Right atrium auricular region (tissue), 2 donors: ENCODE results near the gene PAGE3. TPM values are rescaled to one million over a fixed set of nuclear protein-coding genes. Genes with fewer than 3 reads are reported as not detected.

ENCODE experiments used
- DNase-seq: peaks from one replicate; pipeline ENCODE4 v3.0.0-alpha.2; 2019; ENCODE audit warnings: low spot score
- H3K27ac ChIP-seq, 2 donors: fragments of 200-600 bp; sonication (generic); 1 replicate in 1 of 2; 2 replicates in 1 of 2; pipeline ENCODE4 v1.5.1; 2016 to 2019
- H3K27me3 ChIP-seq, 2 donors: fragments of 200-600 bp; sonication (generic); one replicate each; pipeline versions ENCODE4 v1.5.1 to v1.6.0; 2017 to 2019
- H3K36me3 ChIP-seq: fragments of 200-600 bp; sonication (generic); one replicate; pipeline ENCODE4 v1.5.1; 2016
- H3K4me1 ChIP-seq, 2 donors: fragments of 200-600 bp; sonication (generic); one replicate each; pipeline versions ENCODE4 v1.5.1 to v1.6.0; 2017 to 2019
- H3K4me3 ChIP-seq, 2 donors: fragments of 200-600 bp; sonication (generic); 1 replicate in 1 of 2; 2 replicates in 1 of 2; pipeline ENCODE4 v1.5.1; 2017 to 2019; ENCODE audit warnings: mild to moderate bottlenecking in 1 of 2, moderate library complexity in 1 of 2
- H3K9me3 ChIP-seq, 2 donors: fragments of 200-600 bp; sonication (generic); one replicate each; pipeline ENCODE4 v1.5.1; 2019
- CTCF ChIP-seq, 2 donors: fragments of 200-600 bp; sonication (generic); IDR thresholded peaks; one replicate each; pipeline ENCODE4 v1.5.1; 2019; ENCODE audit warnings: antibody characterized with exemption in 2 of 2
- total RNA-seq, 2 donors: library from RNA; depleted of rRNA; stranded (reverse); fragments of >200 nt; gene quantifications; one replicate each; pipeline ENCODE4 v1.1.0, GENCODE V29; 2016

The PAGE3 gene
- total RNA-seq, 2 donors from 2014 or later: not detected

- no peak overlapping the region for H3K27ac ChIP-seq
- H3K4me3 ChIP-seq: no peak overlapping the region
- TF ChIP-seq CTCF (IDR thresholded peaks at IDR 0.05): no peak
- H3K4me1 ChIP-seq: no peaks in the 10 kb centered on the region
- DNase-seq: no peak
- H3K36me3 ChIP-seq: no peaks in the 10 kb centered on the region
- H3K9me3 ChIP-seq: peaks cover 0 to 11% of the 10 kb centered on the region in 2 donors
- H3K27me3 ChIP-seq: no peaks in the 10 kb centered on the region
These were observed 23.9 kb downstream of the PAGE3 start for GRCh38 chrX:55240788-55241340.

- no peak for TF ChIP-seq CTCF (IDR thresholded peaks at IDR 0.05)
- DNase-seq: no peak
- no peaks in the 10 kb centered on the region for H3K27me3 ChIP-seq
- no peaks in the 10 kb centered on the region for H3K36me3 ChIP-seq
- H3K4me3 ChIP-seq: no peak within 1 kb of the TSS
- H3K27ac ChIP-seq: no peak within 1 kb of the TSS
- no peaks in the 10 kb centered on the region for H3K9me3 ChIP-seq
- no peaks in the 10 kb centered on the region for H3K4me1 ChIP-seq
These were observed 44.5 kb downstream of the PAGE3 start, which contains the start of gene PAGE5 for GRCh38 chrX:55220119-55220794. Gene PAGE5 (plus strand): TSS chrX:55220346. CDS start chrX:55221383, 1,037 bp downstream.

GRCh38 chrX:55213381-55213780 lies 51.3 kb downstream of the PAGE3 start:
- no peaks in the 10 kb centered on the region for H3K9me3 ChIP-seq
- H3K4me3 ChIP-seq: no peak overlapping the region
- no peak for TF ChIP-seq CTCF (IDR thresholded peaks at IDR 0.05)
- H3K27ac ChIP-seq: no peak overlapping the region
- no peaks in the 10 kb centered on the region for H3K27me3 ChIP-seq
- no peaks in the 10 kb centered on the region for H3K36me3 ChIP-seq
- DNase-seq: no peak
- H3K4me1 ChIP-seq: no peaks in the 10 kb centered on the region

GRCh38 chrX:55210931-55211677 lies 53.6 kb downstream of the PAGE3 start:
- Histone ChIP-seq H3K27me3 (no peaks in the 10 kb centered on the region), H3K4me1 (no peaks in the 10 kb centered on the region), H3K4me3 (no peak overlapping the region), H3K36me3 (no peaks in the 10 kb centered on the region), H3K9me3 (no peaks in the 10 kb centered on the region), H3K27ac (no peak overlapping the region)
- no peak for TF ChIP-seq CTCF (IDR thresholded peaks at IDR 0.05)
- no peak for DNase-seq

Other genes starting within 250 kb of the PAGE3 start
- gene ALAS2, start 233.9 kb downstream of the PAGE3 start, total RNA-seq: 1 to 10 TPM; 8.3 to 9.8 TPM
- not detected for gene PAGE2B, start 189.9 kb downstream of the PAGE3 start, total RNA-seq
- not detected for gene PAGE2, start 175.9 kb downstream of the PAGE3 start, total RNA-seq
- gene PAGE5, start 44.6 kb downstream of the PAGE3 start, total RNA-seq: not detected
- 10 to 100 TPM; 26.7 to 28.2 TPM for gene MAGEH1, start 187.2 kb upstream of the PAGE3 start, total RNA-seq
- 1 to 10 TPM; 1.7 to 2.2 TPM for gene USP51, start 224.9 kb upstream of the PAGE3 start, total RNA-seq